Cardiac fibroblast (primary cell): Measurements from ENCODE around the gene DNAJC21.
"Not testable (repeated sequence)": the region's sequence is repeated elsewhere in the genome, so short reads cannot be mapped to it uniquely, and the experiment has no call there.

Experiments
- DNase-seq, 2 donors: peaks; one replicate each; pipeline versions ENCODE4 v3.0.0 to v3.0.0-alpha.2; 2010; ENCODE audit warnings: low read depth in 2 of 2
- H3K4me3 ChIP-seq, 2 donors: replicated peaks in 1 of 2; 1 replicate in 1 of 2; 2 replicates in 1 of 2; pipeline ENCODE4 v1.5.1; 2011; ENCODE audit warnings: low read depth in 2 of 2, low read length in 2 of 2, mild to moderate bottlenecking in 2 of 2, moderate library complexity in 1 of 2
- TF ChIP-seq, protein P1 (sequence below): IDR thresholded peaks from one replicate; pipeline ENCODE4 v1.5.1; 2011; ENCODE audit warnings: low read depth, mild to moderate bottlenecking, low read length, inconsistent platforms

DNAJC21 gene

DNA sequence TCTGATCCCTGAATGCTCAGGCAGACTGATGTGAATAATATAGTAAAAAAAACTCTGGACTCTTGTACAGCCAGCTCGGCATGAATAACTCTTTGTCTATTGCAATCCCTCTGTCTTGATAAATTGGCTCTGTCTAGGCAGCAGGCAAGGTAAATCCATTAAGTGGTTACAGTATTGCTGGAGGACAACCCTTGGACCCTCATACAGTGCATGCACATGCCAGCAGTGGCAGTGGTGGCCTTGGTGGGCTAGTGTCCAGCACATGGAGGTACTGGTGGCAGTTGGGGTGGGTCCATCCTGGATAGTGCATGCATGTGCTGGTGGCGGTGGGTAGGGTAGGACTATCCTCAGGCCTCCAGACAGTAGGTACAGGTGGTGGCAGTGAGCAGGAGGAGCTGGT, 38.9 kb downstream of the DNAJC21 start:
- H3K4me3 ChIP-seq, result no peak overlapping the region
- no peak for DNase-seq
- TF ChIP-seq, protein P1, sequence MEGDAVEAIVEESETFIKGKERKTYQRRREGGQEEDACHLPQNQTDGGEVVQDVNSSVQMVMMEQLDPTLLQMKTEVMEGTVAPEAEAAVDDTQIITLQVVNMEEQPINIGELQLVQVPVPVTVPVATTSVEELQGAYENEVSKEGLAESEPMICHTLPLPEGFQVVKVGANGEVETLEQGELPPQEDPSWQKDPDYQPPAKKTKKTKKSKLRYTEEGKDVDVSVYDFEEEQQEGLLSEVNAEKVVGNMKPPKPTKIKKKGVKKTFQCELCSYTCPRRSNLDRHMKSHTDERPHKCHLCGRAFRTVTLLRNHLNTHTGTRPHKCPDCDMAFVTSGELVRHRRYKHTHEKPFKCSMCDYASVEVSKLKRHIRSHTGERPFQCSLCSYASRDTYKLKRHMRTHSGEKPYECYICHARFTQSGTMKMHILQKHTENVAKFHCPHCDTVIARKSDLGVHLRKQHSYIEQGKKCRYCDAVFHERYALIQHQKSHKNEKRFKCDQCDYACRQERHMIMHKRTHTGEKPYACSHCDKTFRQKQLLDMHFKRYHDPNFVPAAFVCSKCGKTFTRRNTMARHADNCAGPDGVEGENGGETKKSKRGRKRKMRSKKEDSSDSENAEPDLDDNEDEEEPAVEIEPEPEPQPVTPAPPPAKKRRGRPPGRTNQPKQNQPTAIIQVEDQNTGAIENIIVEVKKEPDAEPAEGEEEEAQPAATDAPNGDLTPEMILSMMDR, result no peak

DNA sequence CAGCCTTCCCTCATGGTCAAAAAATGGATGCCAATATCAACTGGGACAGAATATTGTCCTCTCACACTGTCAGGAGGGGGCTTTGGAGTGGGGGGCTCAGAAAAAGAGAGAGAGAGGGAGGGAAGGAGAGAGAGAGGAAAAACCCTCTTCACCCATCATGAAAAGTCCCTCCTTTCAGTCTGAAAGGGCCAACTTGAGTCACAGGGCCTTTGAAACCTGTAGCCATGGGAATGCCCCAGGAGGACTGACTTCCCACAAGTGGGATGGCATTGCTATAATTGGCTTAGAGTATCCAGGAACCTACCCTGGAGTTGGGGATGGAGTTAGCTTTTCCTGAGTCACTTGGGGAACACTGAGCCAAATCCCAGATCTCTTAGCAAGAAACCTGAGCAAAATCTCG, 41.2 kb downstream of the DNAJC21 start:
- TF ChIP-seq, protein P1, result no peak
- no peak for DNase-seq
- no peak overlapping the region for H3K4me3 ChIP-seq

DNA sequence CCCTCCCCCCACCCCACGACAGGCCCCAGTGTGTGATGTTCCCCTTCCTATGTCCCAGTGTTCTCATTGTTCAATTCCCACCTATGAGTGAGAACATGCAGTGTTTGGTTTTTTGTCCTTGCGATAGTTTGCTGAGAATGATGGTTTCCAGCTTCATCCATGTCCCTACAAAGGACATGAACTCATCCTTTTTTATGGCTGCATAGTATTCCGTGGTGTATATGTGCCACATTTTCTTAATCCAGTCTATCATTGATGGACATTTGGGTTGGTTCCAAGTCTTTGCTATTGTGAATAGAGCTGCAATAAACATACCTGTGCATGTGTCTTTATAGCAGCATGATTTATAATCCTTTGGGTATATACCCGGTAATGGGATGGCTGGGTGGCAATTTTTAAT, 42.3 kb downstream of the DNAJC21 start:
- H3K4me3 ChIP-seq, DNase-seq: not testable (repeated sequence)

DNA sequence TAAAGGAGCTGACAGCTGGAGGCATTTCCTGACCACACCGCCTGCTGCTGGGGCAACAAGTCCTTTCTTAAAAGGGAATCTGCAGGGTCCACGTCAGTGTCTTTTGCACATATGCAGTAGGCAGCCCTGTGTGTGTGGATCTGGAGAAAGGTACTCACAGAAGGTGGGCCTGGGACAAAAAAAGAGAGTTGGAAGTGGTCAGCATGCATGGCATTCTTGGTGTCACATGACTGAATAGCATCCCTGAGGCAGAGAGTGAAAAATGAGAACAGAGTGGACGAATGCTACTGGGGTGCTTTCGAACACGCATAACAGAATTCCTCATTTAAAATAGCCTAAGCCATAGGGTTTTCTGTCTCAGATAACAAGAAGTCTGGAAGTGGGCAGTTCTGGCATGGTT, 47.0 kb downstream of the DNAJC21 start:
- TF ChIP-seq, protein P1, result no peak

DNA sequence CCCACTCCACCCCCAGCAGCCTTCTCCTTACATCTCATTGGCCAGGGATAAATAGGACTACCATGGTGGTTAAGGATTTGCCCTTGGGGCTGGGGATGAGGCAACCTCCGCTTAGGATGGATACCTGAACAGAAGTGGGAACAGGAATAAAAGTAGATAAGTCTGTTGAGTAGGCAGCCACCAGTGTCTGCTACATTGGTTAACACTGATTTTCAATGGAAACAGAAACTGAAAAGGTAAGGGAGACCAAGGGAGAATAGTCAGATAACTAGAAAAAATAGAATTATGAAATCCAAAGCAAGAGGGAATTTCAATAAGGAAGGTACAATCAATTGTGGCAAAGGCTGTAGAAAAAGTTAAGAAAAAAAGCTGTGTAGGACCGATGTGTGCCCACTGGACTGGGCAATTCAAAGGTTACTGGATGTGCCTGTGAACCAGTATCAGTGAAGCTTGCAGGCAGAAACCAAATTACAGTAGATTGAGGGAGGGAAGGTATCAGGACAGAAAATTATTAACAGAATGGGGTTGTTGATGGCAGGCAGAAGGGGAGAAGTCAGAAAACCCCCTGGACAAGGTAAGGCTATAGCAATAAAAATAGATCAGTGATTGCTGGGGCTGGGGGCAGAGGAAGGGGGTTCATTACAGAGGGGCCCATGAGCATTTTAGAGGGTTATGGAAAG, 48.7 kb downstream of the DNAJC21 start:
- DNase-seq, result no peak
- no peak overlapping the region for H3K4me3 ChIP-seq
- TF ChIP-seq, protein P1, result no peak

More for the DNA sequence above, 47.0 kb downstream of the DNAJC21 start:
- H3K4me3 ChIP-seq, result no peak overlapping the region
- no peak for DNase-seq

DNA sequence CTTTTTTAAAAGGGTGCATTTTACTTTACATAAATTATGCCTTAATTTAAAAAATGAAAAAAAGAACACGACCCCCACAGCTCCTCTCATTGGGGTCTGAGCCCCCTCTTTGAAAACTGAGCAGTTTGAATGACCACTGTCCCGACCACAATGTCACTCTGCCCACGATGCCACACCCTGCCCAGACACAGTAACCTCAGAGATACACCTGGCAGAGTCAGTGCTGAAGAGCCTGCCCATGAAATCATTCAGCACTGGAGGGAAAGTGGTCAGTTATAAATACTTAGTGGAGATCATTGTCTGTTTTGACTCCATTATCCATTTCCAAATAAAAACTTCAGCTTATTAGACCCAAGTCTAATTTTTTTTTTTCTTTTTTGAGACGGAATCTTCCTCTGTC, 49.3 kb downstream of the DNAJC21 start:
- DNase-seq, result no peak
- H3K4me3 ChIP-seq, result no peak overlapping the region
- TF ChIP-seq, protein P1, result no peak

DNA sequence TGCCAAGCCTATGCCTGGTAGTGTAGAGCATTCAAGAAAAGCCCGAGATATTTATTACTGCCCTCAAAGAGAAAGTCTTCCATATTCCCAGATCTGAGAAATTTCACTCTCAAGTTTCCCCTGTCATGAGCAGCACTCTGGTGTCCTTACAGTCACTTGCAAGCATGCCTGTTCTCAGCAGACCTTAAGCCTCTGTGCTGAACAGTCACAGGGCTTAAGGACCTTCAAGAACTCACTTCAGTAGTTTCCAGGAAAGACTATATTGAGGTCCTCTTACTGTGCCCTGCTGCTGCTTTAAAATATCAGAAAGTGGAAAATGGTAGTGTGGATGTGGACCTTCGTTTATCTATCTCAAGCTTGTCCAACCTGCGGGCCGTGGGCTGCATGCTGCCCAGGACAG, 53.5 kb downstream of the DNAJC21 start:
- H3K4me3 ChIP-seq, result no peak overlapping the region
- TF ChIP-seq, protein P1, result no peak
- DNase-seq, result no peak
